ENCODE results near the gene LMOD2.
A peak's percentile ranks its signal among the peaks of the same experiment; 100 is the strongest.

Gene LMOD2

GRCh38 chr7:123705211-123705901 lies 49.7 kb downstream of the LMOD2 start:
- Histone ChIP-seq H3K36me3 (ENCODE audit: insufficient read depth, low read length) (peaks cover 52% of the 10 kb centered on the region), H3K27me3 (ENCODE audit: control insufficient read depth, insufficient read depth, low read length) (no peaks in the 10 kb centered on the region), H3K9ac (ENCODE audit: low read depth, low read length) (no peak overlapping the region), H3K9me3 (replicated peaks; ENCODE audit: low read length) (no peaks in the 10 kb centered on the region), H3K4me2 (ENCODE audit: low read length) (no peak overlapping the region), H3K4me1 (ENCODE audit: control insufficient read depth, insufficient read depth, low read length) (no peaks in the 10 kb centered on the region), H3K4me3 (ENCODE audit: low read length) (no peak overlapping the region)

- peaks cover 42% of the 10 kb centered on the region for H3K36me3 ChIP-seq (ENCODE audit: insufficient read depth, low read length)
- no peaks in the 10 kb centered on the region for H3K9me3 ChIP-seq (replicated peaks; ENCODE audit: low read length)
- H3K9ac ChIP-seq (ENCODE audit: low read depth, low read length): no peak overlapping the region
These were observed 53.9 kb downstream of the LMOD2 start for GRCh38 chr7:123709525-123709924.

GRCh38 chr7:123710683-123711082 lies 55.0 kb downstream of the LMOD2 start:
- Histone ChIP-seq H3K4me2 (ENCODE audit: low read length) (no peak overlapping the region), H3K36me3 (ENCODE audit: insufficient read depth, low read length) (peaks cover 30% of the 10 kb centered on the region), H3K4me1 (ENCODE audit: control insufficient read depth, insufficient read depth, low read length) (peaks cover 47% of the 10 kb centered on the region), H3K9me3 (replicated peaks; ENCODE audit: low read length) (no peaks in the 10 kb centered on the region), H3K27me3 (ENCODE audit: control insufficient read depth, insufficient read depth, low read length) (no peaks in the 10 kb centered on the region), H3K9ac (ENCODE audit: low read depth, low read length) (no peak overlapping the region), H3K4me3 (ENCODE audit: low read length) (no peak overlapping the region)

More at GRCh38 chr7:123709525-123709924, 53.9 kb downstream of the LMOD2 start:
- H3K4me3 ChIP-seq (ENCODE audit: low read length): no peak overlapping the region
- no peak overlapping the region for H3K4me2 ChIP-seq (ENCODE audit: low read length)
- H3K27me3 ChIP-seq (ENCODE audit: control insufficient read depth, insufficient read depth, low read length): no peaks in the 10 kb centered on the region
- H3K4me1 ChIP-seq (ENCODE audit: control insufficient read depth, insufficient read depth, low read length): peaks cover 35% of the 10 kb centered on the region

- Histone ChIP-seq H3K4me3 (ENCODE audit: low read length) (no peak overlapping the region), H3K27me3 (ENCODE audit: control insufficient read depth, insufficient read depth, low read length) (no peaks in the 10 kb centered on the region), H3K4me2 (ENCODE audit: low read length) (peak overlapping the region; percentile 6)
These were observed 56.2 kb downstream of the LMOD2 start for GRCh38 chr7:123711832-123712293.

GRCh38 chr7:123712619-123713018 lies 57.0 kb downstream of the LMOD2 start:
- no peaks in the 10 kb centered on the region for H3K9me3 ChIP-seq (replicated peaks; ENCODE audit: low read length)
- H3K4me2 ChIP-seq (ENCODE audit: low read length): peak overlapping the region; percentile 6
- H3K4me1 ChIP-seq (ENCODE audit: control insufficient read depth, insufficient read depth, low read length): peaks cover 50% of the 10 kb centered on the region
- no peak overlapping the region for H3K9ac ChIP-seq (ENCODE audit: low read depth, low read length)
- no peaks in the 10 kb centered on the region for H3K27me3 ChIP-seq (ENCODE audit: control insufficient read depth, insufficient read depth, low read length)
- H3K36me3 ChIP-seq (ENCODE audit: insufficient read depth, low read length): peaks cover 14% of the 10 kb centered on the region
- no peak overlapping the region for H3K4me3 ChIP-seq (ENCODE audit: low read length)

More at GRCh38 chr7:123711832-123712293, 56.2 kb downstream of the LMOD2 start:
- peaks cover 21% of the 10 kb centered on the region for H3K36me3 ChIP-seq (ENCODE audit: insufficient read depth, low read length)
- no peak overlapping the region for H3K9ac ChIP-seq (ENCODE audit: low read depth, low read length)
- H3K9me3 ChIP-seq (replicated peaks; ENCODE audit: low read length): no peaks in the 10 kb centered on the region
- H3K4me1 ChIP-seq (ENCODE audit: control insufficient read depth, insufficient read depth, low read length): peaks cover 50% of the 10 kb centered on the region

All from skeletal muscle satellite cell (primary cell).